Uterus (tissue), 4 donors: Measurements from ENCODE around the gene SAMD7. TPM values are rescaled to one million over a fixed set of nuclear protein-coding genes. Genes with fewer than 3 reads are reported as not detected.

ENCODE experiments used
- DNase-seq, 2 donors: peaks; one replicate each; pipeline ENCODE4 v3.0.0-alpha.2; 2019 to 2020
- H3K27ac ChIP-seq, 2 donors: fragments of 200-600 bp; sonication (generic); 1 replicate in 1 of 2; 2 replicates in 1 of 2; pipeline ENCODE4 v1.5.1; 2016 to 2018
- H3K27me3 ChIP-seq, 2 donors: fragments of 200-600 bp; sonication (generic); one replicate each; pipeline ENCODE4 v1.5.1; 2018 to 2019; ENCODE audit warnings: control low read depth in 1 of 2
- H3K36me3 ChIP-seq, 2 donors: fragments of 200-600 bp; sonication (generic); one replicate each; pipeline ENCODE4 v1.5.1; 2019; ENCODE audit warnings: control low read depth in 1 of 2
- H3K4me1 ChIP-seq, 2 donors: fragments of 200-600 bp; sonication (generic); one replicate each; pipeline ENCODE4 v1.5.1; 2018 to 2019; ENCODE audit warnings: control low read depth in 1 of 2
- H3K4me3 ChIP-seq, 2 donors: fragments of 200-600 bp; sonication (generic); 1 replicate in 1 of 2; 2 replicates in 1 of 2; pipeline ENCODE4 v1.5.1; 2018 to 2019; ENCODE audit warnings: mild to moderate bottlenecking in 1 of 2
- H3K9me3 ChIP-seq, 2 donors: fragments of 200-600 bp; sonication (generic); one replicate each; pipeline ENCODE4 v1.5.1; 2019; ENCODE audit warnings: control low read depth in 1 of 2
- POLR2A ChIP-seq, 2 donors: fragments of 450-650 bp; IDR thresholded peaks; one replicate each; pipeline ENCODE4 v1.6.1; 2016; ENCODE audit warnings: antibody characterized with exemption in 2 of 2, mild to moderate bottlenecking in 1 of 2, moderate library complexity in 1 of 2
- intact Hi-C: fragments of 100-400 bp; cut with DNase I; formaldehyde crosslinking; loops from one replicate; pipeline ENCODE4 v1.15.1; 2023; ENCODE audit warnings: low total_unique reads
- total RNA-seq, 4 donors: library from RNA; depleted of rRNA in 3 of 4; stranded (reverse); fragments of >200 nt in 3 of 4; gene quantifications; one replicate each; pipeline versions ENCODE4 v1.1.0 to v1.2.4, GENCODE V29; 2014 to 2023
- TF ChIP-seq, protein P1 (sequence below), 4 experiments: fragments of 200-600 bp in 2 of 4; fragments of 450-650 bp in 2 of 4; sonication (generic) in 2 of 4; IDR thresholded peaks; one replicate each; pipeline ENCODE4 v1.5.1; 2016 to 2019; ENCODE audit warnings: antibody characterized with exemption in 4 of 4, mild to moderate bottlenecking in 2 of 4, moderate library complexity in 1 of 4
- donor health status: DM: yes; HTN: yes; CAD: no.

SAMD7 gene
- total RNA-seq, 4 donors from 2014 or later = not detected

DNA sequence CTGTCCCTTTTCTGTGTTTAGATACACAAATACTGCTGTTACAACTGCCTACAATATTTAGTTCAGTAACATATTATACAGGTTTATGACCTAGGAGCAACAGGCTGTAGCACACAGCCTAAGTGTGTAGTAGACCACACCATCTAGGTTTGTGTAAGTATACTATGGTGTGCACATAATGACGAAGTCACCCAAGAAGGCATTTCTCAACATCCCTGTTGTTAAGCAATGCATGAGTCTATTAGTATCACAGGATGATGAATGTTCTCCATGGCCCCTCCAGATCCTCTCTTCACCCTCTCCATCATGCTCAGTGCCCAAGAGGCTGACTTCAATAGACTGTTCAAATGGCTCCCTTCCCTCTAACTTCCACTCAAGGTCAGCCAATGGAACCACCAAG is 40.7 kb downstream of the SAMD7 start:
- H3K27me3 ChIP-seq = no peaks in the 10 kb centered on the region

GRCh38 chr3:169953462-169954141 is 42.2 kb downstream of the SAMD7 start:
- Histone ChIP-seq H3K4me3 (peak overlapping the region in 1 of 2 donors; percentile 3), H3K27ac (peak overlapping the region; percentile 17 to 42), H3K4me1 (no peaks in the 10 kb centered on the region), H3K36me3 (no peaks in the 10 kb centered on the region), H3K9me3 (no peaks in the 10 kb centered on the region), H3K27me3 (no peaks in the 10 kb centered on the region)
- TF ChIP-seq, protein P1, sequence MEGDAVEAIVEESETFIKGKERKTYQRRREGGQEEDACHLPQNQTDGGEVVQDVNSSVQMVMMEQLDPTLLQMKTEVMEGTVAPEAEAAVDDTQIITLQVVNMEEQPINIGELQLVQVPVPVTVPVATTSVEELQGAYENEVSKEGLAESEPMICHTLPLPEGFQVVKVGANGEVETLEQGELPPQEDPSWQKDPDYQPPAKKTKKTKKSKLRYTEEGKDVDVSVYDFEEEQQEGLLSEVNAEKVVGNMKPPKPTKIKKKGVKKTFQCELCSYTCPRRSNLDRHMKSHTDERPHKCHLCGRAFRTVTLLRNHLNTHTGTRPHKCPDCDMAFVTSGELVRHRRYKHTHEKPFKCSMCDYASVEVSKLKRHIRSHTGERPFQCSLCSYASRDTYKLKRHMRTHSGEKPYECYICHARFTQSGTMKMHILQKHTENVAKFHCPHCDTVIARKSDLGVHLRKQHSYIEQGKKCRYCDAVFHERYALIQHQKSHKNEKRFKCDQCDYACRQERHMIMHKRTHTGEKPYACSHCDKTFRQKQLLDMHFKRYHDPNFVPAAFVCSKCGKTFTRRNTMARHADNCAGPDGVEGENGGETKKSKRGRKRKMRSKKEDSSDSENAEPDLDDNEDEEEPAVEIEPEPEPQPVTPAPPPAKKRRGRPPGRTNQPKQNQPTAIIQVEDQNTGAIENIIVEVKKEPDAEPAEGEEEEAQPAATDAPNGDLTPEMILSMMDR (IDR thresholded peaks at IDR 0.05) = no peak
- TF ChIP-seq POLR2A (IDR thresholded peaks at IDR 0.05) = no peak
- no peak for DNase-seq
- intact Hi-C loops = no loop called here

More for the DNA sequence above, 40.7 kb downstream of the SAMD7 start:
- Histone ChIP-seq H3K4me1 (no peaks in the 10 kb centered on the region), H3K36me3 (no peaks in the 10 kb centered on the region), H3K4me3 (no peak overlapping the region), H3K9me3 (no peaks in the 10 kb centered on the region), H3K27ac (no peak overlapping the region)
- DNase-seq = no peak
- no peak for TF ChIP-seq POLR2A (IDR thresholded peaks at IDR 0.05)
- TF ChIP-seq, protein P1 (IDR thresholded peaks at IDR 0.05) = no peak
- intact Hi-C loops = no loop called here

DNA sequence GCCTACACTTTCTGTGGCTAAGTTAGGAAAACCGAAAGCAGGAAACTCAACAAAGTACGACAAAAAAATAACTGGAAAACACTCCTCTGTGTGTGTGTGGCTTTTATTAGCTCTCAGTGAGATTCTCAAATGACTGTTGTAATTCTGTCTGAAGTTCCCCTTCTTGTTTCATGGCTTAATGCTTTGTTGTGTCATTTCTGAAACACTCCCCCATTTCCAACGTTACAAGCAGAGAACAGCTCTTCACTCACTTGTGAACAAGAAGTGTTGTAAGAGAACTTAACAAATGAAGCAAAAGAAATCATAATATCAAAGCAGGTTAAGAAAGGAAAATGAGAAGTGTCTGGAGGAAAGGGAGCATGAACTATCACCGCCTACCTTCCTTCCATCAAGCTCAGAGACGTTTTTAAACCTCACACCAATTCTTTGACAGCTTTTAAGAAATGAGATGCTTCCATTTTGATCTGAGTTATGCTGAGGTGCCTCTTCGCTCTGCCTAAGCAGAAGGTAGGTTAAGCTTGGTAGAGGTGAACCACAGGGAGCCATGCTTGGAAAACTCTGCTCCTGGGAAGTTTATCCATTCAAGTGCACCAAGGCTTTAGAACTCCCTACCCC is 42.9 kb downstream of the SAMD7 start:
- H3K36me3 ChIP-seq = no peaks in the 10 kb centered on the region
- no peak for TF ChIP-seq POLR2A (IDR thresholded peaks at IDR 0.05)
- TF ChIP-seq, protein P1 (IDR thresholded peaks at IDR 0.05) = no peak
- intact Hi-C loops = no loop called here
- peak overlapping the region; percentile 17 to 42 for H3K27ac ChIP-seq
- no peak for DNase-seq
- peak overlapping the region in 1 of 2 donors; percentile 3 for H3K4me3 ChIP-seq
- H3K9me3 ChIP-seq = no peaks in the 10 kb centered on the region
- H3K4me1 ChIP-seq = no peaks in the 10 kb centered on the region
- H3K27me3 ChIP-seq = no peaks in the 10 kb centered on the region

GRCh38 chr3:169955406-169955805 is 44.0 kb downstream of the SAMD7 start:
- H3K4me1 ChIP-seq = no peaks in the 10 kb centered on the region
- intact Hi-C loops = no loop called here
- no peak for DNase-seq
- no peak overlapping the region for H3K27ac ChIP-seq
- H3K9me3 ChIP-seq = no peaks in the 10 kb centered on the region
- no peaks in the 10 kb centered on the region for H3K27me3 ChIP-seq
- no peak overlapping the region for H3K4me3 ChIP-seq
- H3K36me3 ChIP-seq = no peaks in the 10 kb centered on the region
- no peak for TF ChIP-seq POLR2A (IDR thresholded peaks at IDR 0.05)
- TF ChIP-seq, protein P1 (IDR thresholded peaks at IDR 0.05) = no peak

- no peaks in the 10 kb centered on the region for H3K27me3 ChIP-seq
- no peak for DNase-seq
- no peak for TF ChIP-seq POLR2A (IDR thresholded peaks at IDR 0.05)
- TF ChIP-seq, protein P1 (IDR thresholded peaks at IDR 0.05) = no peak
- H3K27ac ChIP-seq = no peak overlapping the region
- H3K9me3 ChIP-seq = no peaks in the 10 kb centered on the region
- intact Hi-C loops = no loop called here
- H3K4me1 ChIP-seq = peaks cover 0 to 3% of the 10 kb centered on the region in 2 donors
- no peak overlapping the region for H3K4me3 ChIP-seq
- no peaks in the 10 kb centered on the region for H3K36me3 ChIP-seq
Measured at GRCh38 chr3:169964176-169964575, 52.8 kb downstream of the SAMD7 start.
